HCT116 (cell line): Measurements from ENCODE around the gene ATXN7L1.

Experiments used
- EZH2 ChIP-seq: fragments of 200-600 bp; sonication (generic); IDR thresholded peaks from 2 replicates; pipeline ENCODE4 v1.6.1; 2017; ENCODE audit warnings: antibody characterized with exemption, mixed run types
- POLR2AphosphoS5 ChIP-seq: IDR thresholded peaks from 2 replicates; pipeline ENCODE4 v1.6.1; 2011; ENCODE audit warnings: mild to moderate bottlenecking, low read depth, low read length, moderate library complexity
- TCF7L2 ChIP-seq: IDR thresholded peaks from 2 replicates; pipeline ENCODE4 v1.7.0; 2011; ENCODE audit warnings: borderline replicate concordance, inconsistent platforms; ENCODE audit not compliant: insufficient read depth, insufficient read length; ENCODE audit errors: extremely low read depth
- YY1 ChIP-seq: IDR thresholded peaks from 2 replicates; pipeline ENCODE4 v1.6.1; 2011; ENCODE audit warnings: low read length, low read depth, moderate library complexity, mild to moderate bottlenecking; ENCODE audit not compliant: insufficient replicate concordance; ENCODE audit errors: extremely low read depth
- TF ChIP-seq, protein P1 (sequence below), 3 experiments: fragments of 200-600 bp in 1 of 3; sonication (generic) in 1 of 3; IDR thresholded peaks in 2 of 3; conservative IDR thresholded peaks in 1 of 3; 2 replicates each; pipeline ENCODE4 v1.5.1; 2012 to 2017; ENCODE audit warnings: low read depth in 2 of 3, low read length in 2 of 3, antibody characterized with exemption in 1 of 3, borderline replicate concordance in 1 of 3, control low read depth in 1 of 3, mild to moderate bottlenecking in 1 of 3, mixed read lengths in 1 of 3, mixed run types in 1 of 3, moderate library complexity in 1 of 3; ENCODE audit not compliant: insufficient read depth in 1 of 3

DNA sequence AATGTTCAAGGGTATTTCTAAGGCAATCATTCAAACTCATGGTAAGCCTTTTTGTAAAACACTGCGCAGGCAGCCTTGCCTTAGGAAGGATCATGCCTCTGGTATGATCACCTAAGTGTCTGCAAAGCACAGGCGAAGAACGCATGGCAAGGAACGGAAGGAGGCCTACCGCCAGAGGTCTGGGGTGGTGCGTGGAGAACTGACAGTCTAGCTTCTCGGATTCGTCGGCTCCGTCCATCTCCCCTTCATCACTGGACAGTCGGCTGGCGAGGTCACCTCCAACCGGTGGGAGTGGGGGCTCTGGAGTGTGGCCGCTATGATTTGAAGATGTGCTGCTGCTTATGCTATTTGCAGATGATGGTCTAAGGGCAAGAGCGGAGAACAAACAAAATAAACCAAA, 252.5 kb downstream of the ATXN7L1 start:
- no peak for TF ChIP-seq POLR2AphosphoS5
- TF ChIP-seq, protein P1, sequence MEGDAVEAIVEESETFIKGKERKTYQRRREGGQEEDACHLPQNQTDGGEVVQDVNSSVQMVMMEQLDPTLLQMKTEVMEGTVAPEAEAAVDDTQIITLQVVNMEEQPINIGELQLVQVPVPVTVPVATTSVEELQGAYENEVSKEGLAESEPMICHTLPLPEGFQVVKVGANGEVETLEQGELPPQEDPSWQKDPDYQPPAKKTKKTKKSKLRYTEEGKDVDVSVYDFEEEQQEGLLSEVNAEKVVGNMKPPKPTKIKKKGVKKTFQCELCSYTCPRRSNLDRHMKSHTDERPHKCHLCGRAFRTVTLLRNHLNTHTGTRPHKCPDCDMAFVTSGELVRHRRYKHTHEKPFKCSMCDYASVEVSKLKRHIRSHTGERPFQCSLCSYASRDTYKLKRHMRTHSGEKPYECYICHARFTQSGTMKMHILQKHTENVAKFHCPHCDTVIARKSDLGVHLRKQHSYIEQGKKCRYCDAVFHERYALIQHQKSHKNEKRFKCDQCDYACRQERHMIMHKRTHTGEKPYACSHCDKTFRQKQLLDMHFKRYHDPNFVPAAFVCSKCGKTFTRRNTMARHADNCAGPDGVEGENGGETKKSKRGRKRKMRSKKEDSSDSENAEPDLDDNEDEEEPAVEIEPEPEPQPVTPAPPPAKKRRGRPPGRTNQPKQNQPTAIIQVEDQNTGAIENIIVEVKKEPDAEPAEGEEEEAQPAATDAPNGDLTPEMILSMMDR (IDR thresholded peaks at IDR 0.05 in 2 of 3, conservative IDR thresholded peaks at IDR 0.05 in 1 of 3; ENCODE audit: borderline replicate concordance in 1 of 3, insufficient read depth in 1 of 3, low read depth in 2 of 3, low read length in 2 of 3), result no peak
- TF ChIP-seq YY1, result no peak
- TF ChIP-seq EZH2, result no peak
- no peak for TF ChIP-seq TCF7L2
